Retinal pigment epithelial cell (primary cell): ENCODE results near the gene TMEM45A.
"Not testable (repeated sequence)": the region's sequence is repeated elsewhere in the genome, so short reads cannot be mapped to it uniquely, and the experiment has no call there.

Experiments used
- DNase-seq: peaks from one replicate; pipeline ENCODE4 v3.0.0-alpha.2; 2010; ENCODE audit warnings: low read depth
- H3K4me3 ChIP-seq: 2 replicates; pipeline ENCODE4 v1.5.1; 2011; ENCODE audit warnings: mild to moderate bottlenecking, low read length, control low read depth, moderate library complexity
- TF ChIP-seq, protein P1 (sequence below): conservative IDR thresholded peaks from 2 replicates; pipeline ENCODE4 v1.5.1; 2011; ENCODE audit warnings: low read depth, low read length, control low read depth, inconsistent platforms

TMEM45A gene

DNA sequence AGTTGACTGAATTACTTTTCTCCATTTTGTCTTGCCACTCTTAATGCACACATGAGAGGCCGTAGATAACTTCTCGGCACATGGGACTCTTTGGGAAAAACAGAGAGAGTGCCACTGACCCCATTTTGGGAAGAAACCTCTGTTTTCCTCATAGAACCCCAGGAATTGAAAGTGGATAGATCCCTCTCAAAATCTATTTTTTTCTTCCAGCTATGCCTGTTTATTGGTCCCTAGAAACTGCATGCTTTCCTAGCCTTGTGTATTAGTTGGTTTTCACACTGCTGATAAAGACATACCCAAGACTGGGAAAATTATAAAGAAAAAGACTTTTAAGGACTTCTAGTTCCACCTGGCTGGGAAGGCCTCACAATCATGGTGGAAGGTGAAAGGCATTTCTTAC lies 23.7 kb upstream of the TMEM45A start:
- TF ChIP-seq, protein P1, sequence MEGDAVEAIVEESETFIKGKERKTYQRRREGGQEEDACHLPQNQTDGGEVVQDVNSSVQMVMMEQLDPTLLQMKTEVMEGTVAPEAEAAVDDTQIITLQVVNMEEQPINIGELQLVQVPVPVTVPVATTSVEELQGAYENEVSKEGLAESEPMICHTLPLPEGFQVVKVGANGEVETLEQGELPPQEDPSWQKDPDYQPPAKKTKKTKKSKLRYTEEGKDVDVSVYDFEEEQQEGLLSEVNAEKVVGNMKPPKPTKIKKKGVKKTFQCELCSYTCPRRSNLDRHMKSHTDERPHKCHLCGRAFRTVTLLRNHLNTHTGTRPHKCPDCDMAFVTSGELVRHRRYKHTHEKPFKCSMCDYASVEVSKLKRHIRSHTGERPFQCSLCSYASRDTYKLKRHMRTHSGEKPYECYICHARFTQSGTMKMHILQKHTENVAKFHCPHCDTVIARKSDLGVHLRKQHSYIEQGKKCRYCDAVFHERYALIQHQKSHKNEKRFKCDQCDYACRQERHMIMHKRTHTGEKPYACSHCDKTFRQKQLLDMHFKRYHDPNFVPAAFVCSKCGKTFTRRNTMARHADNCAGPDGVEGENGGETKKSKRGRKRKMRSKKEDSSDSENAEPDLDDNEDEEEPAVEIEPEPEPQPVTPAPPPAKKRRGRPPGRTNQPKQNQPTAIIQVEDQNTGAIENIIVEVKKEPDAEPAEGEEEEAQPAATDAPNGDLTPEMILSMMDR = no peak
- no peak for DNase-seq
- no peak overlapping the region for H3K4me3 ChIP-seq

DNA sequence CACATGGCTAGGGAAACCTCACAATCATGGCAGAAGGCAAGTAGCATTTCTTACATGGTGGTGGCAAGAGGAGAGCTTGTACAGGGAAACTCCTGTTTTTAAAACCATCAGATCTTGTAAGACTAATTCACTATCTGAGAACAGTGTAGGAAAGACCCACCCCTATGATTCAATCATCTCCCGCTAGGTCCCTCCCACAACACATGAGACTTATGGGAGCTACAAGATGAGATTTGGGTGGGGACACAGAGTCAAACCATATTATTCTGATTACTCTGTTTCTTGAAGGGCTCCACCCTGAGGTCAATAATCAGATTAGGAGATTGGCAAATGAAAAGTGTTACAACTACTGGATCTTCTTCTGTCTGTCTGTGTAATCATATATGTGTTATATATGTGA lies 21.5 kb upstream of the TMEM45A start:
- no peak overlapping the region for H3K4me3 ChIP-seq
- DNase-seq = no peak
- TF ChIP-seq, protein P1 = no peak

DNA sequence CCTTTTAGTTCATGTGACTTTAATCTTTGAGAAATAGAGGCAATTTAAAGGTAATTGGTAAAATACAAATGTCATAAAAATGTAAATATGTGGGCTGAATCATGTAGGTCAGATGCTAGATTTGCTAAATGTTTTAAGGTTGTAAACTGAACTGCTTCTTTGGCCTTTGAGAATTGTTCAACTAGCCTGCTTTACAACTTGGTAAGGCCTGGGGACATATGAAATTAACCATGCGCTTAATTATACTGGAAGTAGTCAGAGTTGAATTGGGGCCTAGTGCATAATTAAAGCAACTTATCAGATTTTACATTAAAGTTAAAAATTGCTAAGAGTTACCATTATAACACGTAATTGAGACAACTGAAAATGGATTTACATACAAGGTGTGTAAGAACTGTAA lies 21.0 kb upstream of the TMEM45A start:
- H3K4me3 ChIP-seq = no peak overlapping the region
- TF ChIP-seq, protein P1 = no peak
- no peak for DNase-seq

DNA sequence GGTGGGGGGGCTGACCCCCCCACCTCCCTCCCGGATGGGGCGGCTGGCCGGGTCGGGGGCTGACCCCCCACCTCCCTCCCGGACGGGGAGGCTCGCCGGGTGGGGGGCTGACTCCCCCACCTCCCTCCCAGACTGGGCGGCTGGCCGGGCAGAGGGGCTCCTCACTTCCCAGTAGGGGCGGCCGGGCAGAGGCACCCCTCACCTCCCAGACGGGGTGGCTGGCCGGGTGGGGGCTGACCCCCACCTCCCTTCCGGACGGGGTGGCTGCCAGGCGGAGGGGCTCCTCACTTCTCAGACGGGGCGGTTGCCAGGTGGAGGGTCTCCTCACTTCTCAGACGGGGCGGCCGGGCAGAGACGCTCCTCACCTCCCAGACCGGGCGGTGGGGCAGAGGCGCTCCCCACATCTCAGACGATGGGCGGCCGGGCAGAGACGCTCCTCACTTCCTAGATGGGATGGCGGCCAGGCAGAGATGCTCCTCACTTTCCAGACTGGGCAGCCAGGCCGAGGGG lies 14.5 kb upstream of the TMEM45A start:
- not testable (repeated sequence) for DNase-seq, H3K4me3 ChIP-seq

DNA sequence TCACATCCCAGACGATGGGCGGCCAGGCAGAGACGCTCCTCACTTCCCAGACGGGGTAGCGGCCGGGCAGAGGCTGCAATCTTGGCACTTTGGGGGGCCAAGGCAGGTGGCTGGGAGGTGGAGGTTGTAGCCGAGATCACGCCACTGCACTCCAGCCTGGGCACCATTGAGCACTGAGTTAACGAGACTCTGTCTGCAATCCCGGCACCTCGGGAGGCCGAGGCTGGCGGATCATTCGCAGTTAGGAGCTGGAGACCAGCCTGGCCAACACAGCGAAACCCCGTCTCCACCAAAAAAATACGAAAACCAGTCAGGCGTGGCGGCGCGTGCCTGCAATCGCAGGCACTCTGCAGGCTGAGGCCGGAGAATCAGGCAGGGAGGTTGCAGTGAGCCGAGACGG lies 13.9 kb upstream of the TMEM45A start:
- DNase-seq, H3K4me3 ChIP-seq: not testable (repeated sequence)

DNA sequence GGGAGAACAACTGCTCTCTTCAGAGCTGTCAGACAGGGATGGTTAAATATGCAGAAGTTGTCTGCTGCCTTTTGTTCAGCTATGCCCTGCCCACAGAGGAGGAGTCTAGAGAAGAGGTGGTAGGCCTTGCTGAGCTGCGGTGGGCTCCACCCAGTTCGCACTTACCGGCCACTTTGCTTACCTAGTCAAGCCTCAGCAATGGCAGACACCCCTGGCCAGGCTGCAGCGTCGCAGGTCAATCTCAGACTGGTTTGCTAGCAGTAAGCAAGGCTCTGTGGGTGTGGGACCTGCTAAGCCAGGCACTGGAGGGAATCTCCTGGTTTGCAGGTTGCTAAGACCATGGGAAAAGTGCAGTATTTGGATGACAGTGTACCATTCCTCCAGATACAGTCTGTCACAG lies 12.3 kb upstream of the TMEM45A start:
- H3K4me3 ChIP-seq = no peak overlapping the region
- DNase-seq = no peak
- TF ChIP-seq, protein P1 = no peak

DNA sequence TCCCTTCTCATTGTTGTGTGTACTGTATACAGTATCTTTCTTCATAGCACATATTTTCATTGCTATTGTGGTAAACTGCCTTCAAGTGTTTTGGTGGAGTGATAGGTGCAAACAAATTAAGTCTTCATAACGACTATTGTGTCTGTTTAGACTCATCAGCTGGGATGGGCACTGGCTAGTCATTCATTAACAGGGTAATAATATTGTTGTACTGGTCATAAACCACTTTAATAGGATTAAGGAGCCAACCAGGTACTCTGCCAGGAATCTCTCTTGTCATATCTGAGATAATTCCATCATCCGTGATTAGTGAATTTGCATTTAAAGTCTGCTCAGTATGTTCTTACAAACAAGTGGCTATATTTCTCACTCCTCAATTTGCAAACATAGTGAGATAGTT lies 10.2 kb upstream of the TMEM45A start:
- DNase-seq = no peak
- H3K4me3 ChIP-seq = no peak overlapping the region
- TF ChIP-seq, protein P1 = no peak

DNA sequence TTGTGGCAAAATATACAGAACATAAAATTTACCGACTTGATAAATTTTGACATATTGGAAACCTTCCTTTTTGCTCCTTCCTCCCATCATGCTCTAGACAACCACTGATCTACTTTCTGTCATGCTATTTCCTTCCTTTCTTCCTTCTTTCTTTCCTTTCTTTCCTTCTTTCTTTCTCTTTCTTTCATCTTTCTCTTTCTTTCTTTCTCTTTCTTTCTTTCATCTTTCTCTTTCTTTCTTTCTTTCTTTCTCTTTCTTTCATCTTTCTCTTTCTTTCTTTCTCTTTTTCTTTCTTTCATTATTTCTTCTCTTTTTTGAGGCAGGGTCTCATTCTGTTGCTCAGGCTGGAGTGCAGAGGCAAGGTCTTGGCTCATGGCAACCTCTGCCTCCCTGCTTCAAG lies 8.9 kb upstream of the TMEM45A start:
- H3K4me3 ChIP-seq = no peak overlapping the region
- TF ChIP-seq, protein P1 = no peak
- DNase-seq = no peak
